ENCODE data around the gene UGT2A1. TPM values are rescaled to one million over a fixed set of nuclear protein-coding genes. Genes with fewer than 3 reads are reported as not detected.

Gene UGT2A1
- total RNA-seq, 2 experiments from 2014 or later = not detected

- POLR2A ChIA-PET = interaction anchor here (0.6 to 0.7 kb wide), 2 partner anchors 131 to 199 kb away, joined by 3 to 4 read pairs; no protein-coding TSS in a partner anchor
- Histone ChIP-seq H4K20me1 (ENCODE audit: insufficient read depth, low read length) (no peaks in the 10 kb centered on the region), H3K4me1 (ENCODE audit: insufficient read depth, low read length, poor library complexity, severe bottlenecking) (no peaks in the 10 kb centered on the region), H3K27ac (ENCODE audit: low read depth, low read length, poor library complexity, severe bottlenecking) (no peak overlapping the region), H3K9me3 (ENCODE audit: low read length) (no peaks in the 10 kb centered on the region), H3K36me3 (ENCODE audit: insufficient read depth, low read length) (no peaks in the 10 kb centered on the region), H3K4me2 (ENCODE audit: low read length) (no peak overlapping the region), H2AFZ (ENCODE audit: low read length) (no peak overlapping the region), H3K79me2 (ENCODE audit: insufficient read depth, low read depth, low read length) (no peaks in the 10 kb centered on the region), H3K9me2 (ENCODE audit: insufficient read depth, low read length) (no peaks in the 10 kb centered on the region), H3K4me3 (ENCODE audit: low read depth, low read length, poor library complexity, severe bottlenecking) (no peak overlapping the region)
- no TSS peak for BruUV-seq (replicated peaks)
- CTCF ChIA-PET (ENCODE audit: unreplicated experiment) = no interaction called here
- DNase-seq (ENCODE audit: low spot score) = no peak
- intact Hi-C loops (cut with micrococcal nuclease; ENCODE audit: unreplicated experiment) = no loop called here
- TF ChIP-seq EZH2phosphoT487 (IDR thresholded peaks at IDR 0.05; ENCODE audit: borderline replicate concordance, low read depth, low read length) (no peak), CTCF (conservative IDR thresholded peaks at IDR 0.05; ENCODE audit: low read length) (no peak)
Measured at GRCh38 chr4:69656653-69657158, 3.7 kb upstream of the UGT2A1 start.

GRCh38 chr4:69650872-69651271 is 2.2 kb downstream of the UGT2A1 start:
- no peaks in the 10 kb centered on the region for H3K4me1 ChIP-seq (ENCODE audit: insufficient read depth, low read length, poor library complexity, severe bottlenecking)
- no peak overlapping the region for H3K27ac ChIP-seq (ENCODE audit: low read depth, low read length, poor library complexity, severe bottlenecking)
- intact Hi-C loops (cut with micrococcal nuclease; ENCODE audit: unreplicated experiment) = no loop called here
- ChIA-PET POLR2A (interaction anchor here (0.6 kb wide), 1 partner anchor 91 kb away, joined by 3 read pairs; no protein-coding TSS in a partner anchor), CTCF (ENCODE audit: unreplicated experiment) (no interaction called here)
- no peaks in the 10 kb centered on the region for H3K79me2 ChIP-seq (ENCODE audit: insufficient read depth, low read depth, low read length)
- no peak overlapping the region for H3K4me3 ChIP-seq (ENCODE audit: low read depth, low read length, poor library complexity, severe bottlenecking)
- no TSS peak for BruUV-seq (replicated peaks)
- DNase-seq (ENCODE audit: low spot score) = no peak
- TF ChIP-seq CTCF (conservative IDR thresholded peaks at IDR 0.05; ENCODE audit: low read length) = no peak
- TF ChIP-seq EZH2phosphoT487 (IDR thresholded peaks at IDR 0.05; ENCODE audit: borderline replicate concordance, low read depth, low read length) = no peak
- no peaks in the 10 kb centered on the region for H3K36me3 ChIP-seq (ENCODE audit: insufficient read depth, low read length)
- no peaks in the 10 kb centered on the region for H4K20me1 ChIP-seq (ENCODE audit: insufficient read depth, low read length)
- H3K4me2 ChIP-seq (ENCODE audit: low read length) = no peak overlapping the region
- no peaks in the 10 kb centered on the region for H3K9me2 ChIP-seq (ENCODE audit: insufficient read depth, low read length)
- no peak overlapping the region for H2AFZ ChIP-seq (ENCODE audit: low read length)
- H3K9me3 ChIP-seq (ENCODE audit: low read length) = no peaks in the 10 kb centered on the region

- ChIA-PET POLR2A (no interaction called here), CTCF (ENCODE audit: unreplicated experiment) (no interaction called here)
- Histone ChIP-seq H3K4me1 (ENCODE audit: insufficient read depth, low read length, poor library complexity, severe bottlenecking) (no peaks in the 10 kb centered on the region), H3K4me3 (ENCODE audit: low read depth, low read length, poor library complexity, severe bottlenecking) (no peak overlapping the region), H3K4me2 (ENCODE audit: low read length) (no peak overlapping the region), H3K27ac (ENCODE audit: low read depth, low read length, poor library complexity, severe bottlenecking) (no peak overlapping the region), H2AFZ (ENCODE audit: low read length) (no peak overlapping the region), H3K9me3 (ENCODE audit: low read length) (no peaks in the 10 kb centered on the region), H3K36me3 (ENCODE audit: insufficient read depth, low read length) (no peaks in the 10 kb centered on the region), H3K9me2 (ENCODE audit: insufficient read depth, low read length) (no peaks in the 10 kb centered on the region), H4K20me1 (ENCODE audit: insufficient read depth, low read length) (no peaks in the 10 kb centered on the region), H3K79me2 (ENCODE audit: insufficient read depth, low read depth, low read length) (no peaks in the 10 kb centered on the region)
- no peak for DNase-seq (ENCODE audit: low spot score)
- TF ChIP-seq EZH2phosphoT487 (IDR thresholded peaks at IDR 0.05; ENCODE audit: borderline replicate concordance, low read depth, low read length) = no peak
- no peak for TF ChIP-seq CTCF (conservative IDR thresholded peaks at IDR 0.05; ENCODE audit: low read length)
- BruUV-seq (replicated peaks) = no TSS peak
- intact Hi-C loops (cut with micrococcal nuclease; ENCODE audit: unreplicated experiment) = no loop called here
Measured at GRCh38 chr4:69649629-69650028, 3.4 kb downstream of the UGT2A1 start.

Measured in OCI-LY7 (cell line).